ENCODE results near the gene KANTR.

- TF ChIP-seq CTCF (conservative IDR thresholded peaks at IDR 0.05; ENCODE audit: low read length) (no peak), EZH2phosphoT487 (IDR thresholded peaks at IDR 0.05; ENCODE audit: borderline replicate concordance, low read depth, low read length) (no peak)
These were observed 17.3 kb upstream of the KANTR start for GRCh38 chrX:53076671-53077070.
